ENCODE results near the gene HSD17B8.

The HSD17B8 gene

DNA sequence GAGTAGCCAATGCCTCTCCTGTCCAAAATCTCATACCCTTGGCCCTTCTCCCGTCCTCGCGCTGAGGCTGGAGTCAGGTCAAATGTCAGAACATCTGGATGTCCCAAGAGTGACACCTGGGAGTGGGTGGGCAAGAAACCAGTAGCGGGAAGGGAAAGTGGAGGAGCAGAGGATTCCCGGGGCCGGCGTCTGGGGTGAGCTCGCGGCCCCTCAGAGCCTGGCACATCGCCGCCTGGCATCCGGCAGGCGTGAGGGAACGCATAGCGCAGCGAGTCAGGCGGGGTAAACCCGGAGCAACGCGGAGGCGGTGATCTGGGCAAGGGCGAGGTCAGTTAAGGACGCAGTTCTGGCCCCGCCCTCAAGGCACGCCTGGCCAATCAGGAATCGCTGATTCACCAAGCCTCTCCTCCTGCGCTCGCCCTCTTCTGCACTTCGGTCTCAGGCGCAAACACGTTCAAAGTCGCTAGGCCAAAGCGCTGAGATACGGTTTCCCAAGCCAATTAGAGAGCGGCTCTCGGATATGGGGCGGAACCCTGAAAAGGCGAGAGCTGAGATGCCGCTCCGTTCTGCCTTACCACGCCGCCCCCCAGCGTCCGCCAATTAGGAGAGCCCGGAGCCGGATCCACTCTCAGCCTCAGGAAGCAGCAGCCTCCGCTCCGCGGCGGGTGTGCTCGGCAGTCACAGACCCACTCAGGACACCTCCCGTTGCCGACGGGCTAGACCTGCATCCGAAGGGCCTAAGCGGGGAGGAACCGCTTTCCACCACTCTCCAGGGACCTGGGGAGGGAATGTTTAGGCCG is 44.7 kb downstream of the HSD17B8 start:
- peak; percentile 96 for FAIRE-seq

DNA sequence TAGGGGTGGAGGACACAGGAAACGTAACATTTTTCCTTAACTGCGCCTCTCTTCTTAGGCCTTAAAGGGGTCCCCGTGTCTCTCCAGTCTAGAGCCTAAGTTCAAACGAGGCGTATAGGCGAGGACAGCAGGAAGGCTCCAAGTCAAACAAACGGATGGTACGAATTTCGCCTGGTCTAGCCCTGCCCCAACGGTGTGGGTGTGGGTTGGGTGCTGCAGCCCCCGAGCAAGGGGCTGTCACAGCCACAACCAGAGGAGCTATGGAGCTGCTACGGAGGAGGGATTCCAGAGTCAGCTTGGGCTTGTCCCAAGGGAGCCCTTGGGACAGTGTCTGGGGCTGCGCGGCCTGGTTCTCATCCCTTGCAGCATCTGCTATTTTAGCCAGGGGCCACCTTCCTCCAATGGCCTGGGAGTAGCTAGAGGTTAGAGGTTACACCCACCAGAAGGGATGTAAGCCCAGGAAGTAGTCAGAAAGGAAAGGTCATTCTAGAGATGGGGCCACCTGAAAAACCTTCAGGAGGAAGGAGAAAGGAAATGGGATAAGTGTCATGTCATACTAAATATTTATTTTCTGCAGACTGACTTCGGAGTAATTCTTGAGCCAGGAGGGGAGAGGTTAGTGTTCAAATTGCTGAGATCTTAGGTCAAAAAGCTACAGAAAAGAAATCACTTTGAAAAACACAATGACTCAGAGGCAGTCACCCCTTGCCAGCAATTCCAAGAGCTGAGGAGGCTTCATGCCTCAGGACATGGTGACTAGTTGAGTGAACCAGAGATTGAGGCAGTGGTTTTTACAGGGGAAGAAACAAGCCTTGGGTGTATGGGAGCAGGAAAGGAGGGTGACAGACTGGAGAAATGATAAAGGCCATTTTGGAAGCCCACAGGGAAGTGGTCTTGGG is 45.5 kb downstream of the HSD17B8 start:
- no peak for FAIRE-seq

DNA sequence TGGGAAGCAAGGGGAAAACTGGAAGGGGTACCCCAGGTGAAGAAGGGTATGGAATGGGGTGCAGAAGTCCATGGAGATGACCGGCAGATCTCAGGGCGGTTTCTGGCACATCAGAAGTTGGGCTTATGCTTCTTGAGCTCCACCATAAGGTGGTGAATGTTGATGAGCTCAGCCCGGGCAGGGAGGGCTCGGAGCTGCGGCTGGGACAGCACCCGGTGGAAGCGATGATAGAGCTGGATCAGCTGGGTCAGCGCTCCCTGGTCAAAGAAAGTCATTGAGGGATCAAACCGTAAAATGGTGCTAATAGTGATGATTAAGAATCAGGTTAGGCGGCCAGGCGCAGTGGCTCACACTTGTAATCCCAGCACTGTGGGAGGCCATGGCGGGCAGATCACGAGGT is 46.3 kb downstream of the HSD17B8 start:
- FAIRE-seq, result no peak

DNA sequence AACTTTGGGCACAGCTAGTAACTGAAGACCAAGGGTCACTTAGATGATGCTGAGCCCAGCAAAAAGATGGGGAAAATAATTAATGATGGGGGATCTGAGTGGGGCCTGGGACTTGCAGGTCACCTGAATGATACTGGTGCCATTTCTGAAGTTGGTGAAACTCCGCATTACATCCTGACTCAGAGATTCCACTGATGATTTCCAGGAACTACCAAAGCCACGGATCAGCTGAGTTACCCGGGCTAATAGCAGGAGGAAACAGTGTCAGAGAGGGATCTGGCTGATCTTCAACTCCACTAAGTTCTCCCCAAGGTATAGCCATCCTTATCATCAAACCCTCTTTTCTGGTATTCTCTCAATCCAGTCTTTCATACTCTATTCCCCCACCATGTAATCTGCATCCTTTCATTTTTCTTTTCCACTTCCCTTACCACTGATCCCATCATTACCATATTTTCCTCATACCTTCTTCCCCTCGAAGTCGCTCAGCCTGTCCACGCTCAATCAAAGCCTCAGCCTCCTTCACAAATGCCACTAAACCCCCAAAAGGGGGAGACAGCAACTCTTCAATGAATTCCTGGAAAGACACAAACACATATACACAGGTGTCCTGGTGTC is 47.0 kb downstream of the HSD17B8 start:
- FAIRE-seq, result no peak

DNA sequence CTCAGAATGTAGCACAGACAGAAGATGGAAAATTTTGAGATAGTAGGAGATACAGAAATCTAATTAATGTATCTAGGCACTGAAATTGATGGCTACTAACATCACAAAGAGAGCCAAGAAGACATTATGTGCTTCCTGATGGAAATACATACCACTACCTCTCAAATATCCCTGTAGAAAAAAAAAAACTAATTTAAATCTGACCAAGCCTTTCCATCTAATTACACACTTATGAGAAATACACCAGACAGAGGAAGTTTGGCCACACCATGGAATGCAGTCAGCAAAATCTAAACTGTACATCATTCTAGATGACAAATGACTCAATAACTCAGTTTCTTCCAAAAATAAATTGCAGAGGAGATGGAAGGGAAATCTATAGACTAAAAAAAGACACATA is 48.3 kb downstream of the HSD17B8 start:
- no peak for FAIRE-seq

DNA sequence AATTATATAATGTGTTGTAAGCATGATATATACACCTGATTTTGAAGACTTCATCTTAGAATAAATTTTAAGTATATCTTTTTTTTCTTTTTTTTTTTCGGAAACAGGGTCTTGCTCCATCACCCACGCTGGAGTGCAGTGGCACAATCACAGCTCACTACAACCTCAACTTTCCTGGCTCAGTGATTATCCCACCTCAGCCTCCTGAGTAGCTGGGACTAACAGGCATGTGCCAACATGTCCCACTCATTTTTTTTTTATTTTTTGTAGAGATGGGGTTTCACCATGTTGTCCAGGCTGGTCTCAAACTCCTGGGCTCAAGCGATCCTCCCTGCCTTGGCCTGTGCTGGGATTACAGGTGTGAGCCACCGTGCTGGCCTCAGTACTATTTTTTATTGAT is 50.1 kb downstream of the HSD17B8 start:
- no peak for FAIRE-seq

Data from TTC549 (cell line).